Measurements from ENCODE around the gene SPATA21. TPM values are rescaled to one million over a fixed set of nuclear protein-coding genes. Genes with fewer than 3 reads are reported as not detected.

Gene SPATA21
- total and polyA plus RNA-seq, 12 donors, result 0.15 to 0.20 TPM; not detected in 10

DNA sequence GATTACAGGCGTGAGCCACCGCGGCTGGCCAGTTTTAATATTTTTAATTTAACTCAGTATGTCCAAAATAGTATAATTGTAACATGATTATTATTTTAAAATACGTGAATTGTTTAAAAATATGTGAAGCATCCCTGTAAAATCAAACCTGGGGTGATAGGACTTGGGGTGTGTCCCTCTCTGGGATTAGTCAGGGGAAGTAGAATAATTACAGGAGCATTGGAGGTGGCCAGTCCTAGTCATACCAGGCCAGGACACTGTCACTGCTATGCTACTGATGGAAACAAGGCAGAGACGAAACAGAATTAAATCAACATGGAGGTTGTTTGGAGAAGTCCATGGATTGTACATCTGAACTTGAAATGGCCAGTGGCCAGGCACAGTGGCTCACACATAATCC is 53.3 kb downstream of the SPATA21 start:
- Histone ChIP-seq H3K36me3 (peaks cover 0 to 4% (median 0%) of the 10 kb centered on the region in 9 donors), H3K9me3 (no peaks in the 10 kb centered on the region), H3K4me3 (no peak overlapping the region), H3K4me1 (peaks cover 17 to 61% (median 52%) of the 10 kb centered on the region in 9 donors), H3K27ac (no peak overlapping the region), H3K27me3 (no peaks in the 10 kb centered on the region)
- ATAC-seq (no peak), DNase-seq (no peak)
- intact Hi-C loops (cut with DNase I), result loop anchor here in 1 of 10 donors (10.0 kb wide), 1 partner anchor 51 kb away; the partner anchor contains the start of gene SPATA21
- WGBS, 2 donors, result 91 to 92% methylated on average over 5 of the region's 5 CpGs
- TF ChIP-seq, protein P1, sequence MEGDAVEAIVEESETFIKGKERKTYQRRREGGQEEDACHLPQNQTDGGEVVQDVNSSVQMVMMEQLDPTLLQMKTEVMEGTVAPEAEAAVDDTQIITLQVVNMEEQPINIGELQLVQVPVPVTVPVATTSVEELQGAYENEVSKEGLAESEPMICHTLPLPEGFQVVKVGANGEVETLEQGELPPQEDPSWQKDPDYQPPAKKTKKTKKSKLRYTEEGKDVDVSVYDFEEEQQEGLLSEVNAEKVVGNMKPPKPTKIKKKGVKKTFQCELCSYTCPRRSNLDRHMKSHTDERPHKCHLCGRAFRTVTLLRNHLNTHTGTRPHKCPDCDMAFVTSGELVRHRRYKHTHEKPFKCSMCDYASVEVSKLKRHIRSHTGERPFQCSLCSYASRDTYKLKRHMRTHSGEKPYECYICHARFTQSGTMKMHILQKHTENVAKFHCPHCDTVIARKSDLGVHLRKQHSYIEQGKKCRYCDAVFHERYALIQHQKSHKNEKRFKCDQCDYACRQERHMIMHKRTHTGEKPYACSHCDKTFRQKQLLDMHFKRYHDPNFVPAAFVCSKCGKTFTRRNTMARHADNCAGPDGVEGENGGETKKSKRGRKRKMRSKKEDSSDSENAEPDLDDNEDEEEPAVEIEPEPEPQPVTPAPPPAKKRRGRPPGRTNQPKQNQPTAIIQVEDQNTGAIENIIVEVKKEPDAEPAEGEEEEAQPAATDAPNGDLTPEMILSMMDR (IDR thresholded peaks at IDR 0.05), result no peak

DNA sequence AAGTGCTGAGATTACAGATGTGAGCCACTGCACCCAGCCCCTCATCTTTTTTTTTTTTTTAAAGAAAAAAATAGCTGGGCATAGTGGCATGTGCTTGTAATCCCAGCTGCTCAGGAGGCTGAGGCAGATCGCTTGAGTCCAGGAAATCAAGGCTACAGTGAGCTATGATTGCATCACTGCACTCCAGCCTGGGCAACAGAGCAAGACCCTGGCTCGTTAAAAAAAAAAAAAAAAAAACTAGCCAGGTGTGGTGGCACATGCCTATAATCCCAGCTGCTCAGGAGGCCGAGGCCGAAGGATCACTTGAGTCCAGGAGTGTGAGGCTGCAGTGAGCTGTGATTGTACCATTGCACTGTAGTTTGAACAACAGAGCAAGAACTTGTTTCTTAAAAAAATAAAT is 56.4 kb downstream of the SPATA21 start:
- intact Hi-C loops (cut with DNase I), result loop anchor here in 1 of 10 donors (10.0 kb wide), 1 partner anchor 54 kb away; the partner anchor contains the start of gene SPATA21
- Histone ChIP-seq H3K36me3 (peaks cover 0 to 4% (median 0%) of the 10 kb centered on the region in 9 donors), H3K4me1 (peaks cover 9 to 63% (median 43%) of the 10 kb centered on the region in 9 donors), H3K27ac (no peak overlapping the region), H3K27me3 (no peaks in the 10 kb centered on the region), H3K4me3 (no peak overlapping the region), H3K9me3 (no peaks in the 10 kb centered on the region)
- TF ChIP-seq, protein P1 (IDR thresholded peaks at IDR 0.05), result no peak
- ATAC-seq, result no peak
- 88 to 89% methylated on average over 4 of the region's 4 CpGs for WGBS, 2 donors
- no peak for DNase-seq

DNA sequence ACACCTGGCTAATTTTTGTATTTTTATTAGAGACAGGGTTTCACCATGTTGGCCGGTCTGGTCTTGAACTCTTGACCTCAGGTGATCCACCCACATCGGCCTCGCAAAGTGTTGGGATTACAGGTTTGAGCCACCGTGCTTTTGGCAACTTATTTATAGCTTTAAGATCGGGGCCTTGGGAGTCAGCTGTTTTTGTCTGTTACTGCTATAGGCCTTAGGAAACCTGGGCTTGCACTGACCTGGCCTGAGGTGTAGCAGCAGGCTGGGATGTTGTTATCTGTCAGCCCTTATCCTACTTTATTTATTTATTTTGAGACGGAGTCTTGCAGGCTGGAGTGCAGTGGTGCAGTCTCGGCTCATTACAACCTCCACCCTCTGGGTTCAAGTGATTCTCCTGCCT is 58.8 kb downstream of the SPATA21 start:
- no peak for DNase-seq
- intact Hi-C loops (cut with DNase I), result no loop called here
- Histone ChIP-seq H3K27ac (peak overlapping the region in 1 of 10 donors; percentile 48), H3K9me3 (no peaks in the 10 kb centered on the region), H3K36me3 (peaks cover 0 to 6% (median 0%) of the 10 kb centered on the region in 9 donors), H3K4me1 (peaks cover 4 to 62% (median 45%) of the 10 kb centered on the region in 9 donors), H3K27me3 (no peaks in the 10 kb centered on the region), H3K4me3 (no peak overlapping the region)
- ATAC-seq, result no peak
- 67 to 68% methylated on average over 7 of the region's 7 CpGs for WGBS, 2 donors
- TF ChIP-seq, protein P1 (IDR thresholded peaks at IDR 0.05), result no peak

- H3K4me3 ChIP-seq, result no peak overlapping the region
- TF ChIP-seq, protein P1 (IDR thresholded peaks at IDR 0.05), result no peak
- ATAC-seq (no peak), DNase-seq (no peak)
- peak overlapping the region in 5 of 10 donors; percentile 3 to 86 (median 72) for H3K27ac ChIP-seq
- peaks cover 4 to 77% (median 55%) of the 10 kb centered on the region in 9 donors for H3K4me1 ChIP-seq
- no peaks in the 10 kb centered on the region for H3K27me3 ChIP-seq
- WGBS, 2 donors, result 66 to 74% methylated on average over 4 of the region's 4 CpGs
- H3K36me3 ChIP-seq, result peaks cover 0 to 12% (median 0%) of the 10 kb centered on the region in 9 donors
- intact Hi-C loops (cut with DNase I), result no loop called here
- no peaks in the 10 kb centered on the region for H3K9me3 ChIP-seq
Measured at GRCh38 chr1:16376971-16377370, 60.3 kb downstream of the SPATA21 start.
